GM12875 (cell line): ENCODE data around the gene SSNA1.

ENCODE experiments used
- H3K4me3 ChIP-seq: one replicate; pipeline ENCODE4 v1.5.1; 2011; ENCODE audit warnings: low read depth, low read length, control low read depth
- CTCF ChIP-seq: IDR thresholded peaks from 2 replicates; pipeline ENCODE4 v1.5.1; 2011; ENCODE audit warnings: low read depth, mild to moderate bottlenecking, control low read depth, inconsistent platforms, low read length, moderate library complexity, borderline replicate concordance; ENCODE audit not compliant: insufficient read depth

The SSNA1 gene

DNA sequence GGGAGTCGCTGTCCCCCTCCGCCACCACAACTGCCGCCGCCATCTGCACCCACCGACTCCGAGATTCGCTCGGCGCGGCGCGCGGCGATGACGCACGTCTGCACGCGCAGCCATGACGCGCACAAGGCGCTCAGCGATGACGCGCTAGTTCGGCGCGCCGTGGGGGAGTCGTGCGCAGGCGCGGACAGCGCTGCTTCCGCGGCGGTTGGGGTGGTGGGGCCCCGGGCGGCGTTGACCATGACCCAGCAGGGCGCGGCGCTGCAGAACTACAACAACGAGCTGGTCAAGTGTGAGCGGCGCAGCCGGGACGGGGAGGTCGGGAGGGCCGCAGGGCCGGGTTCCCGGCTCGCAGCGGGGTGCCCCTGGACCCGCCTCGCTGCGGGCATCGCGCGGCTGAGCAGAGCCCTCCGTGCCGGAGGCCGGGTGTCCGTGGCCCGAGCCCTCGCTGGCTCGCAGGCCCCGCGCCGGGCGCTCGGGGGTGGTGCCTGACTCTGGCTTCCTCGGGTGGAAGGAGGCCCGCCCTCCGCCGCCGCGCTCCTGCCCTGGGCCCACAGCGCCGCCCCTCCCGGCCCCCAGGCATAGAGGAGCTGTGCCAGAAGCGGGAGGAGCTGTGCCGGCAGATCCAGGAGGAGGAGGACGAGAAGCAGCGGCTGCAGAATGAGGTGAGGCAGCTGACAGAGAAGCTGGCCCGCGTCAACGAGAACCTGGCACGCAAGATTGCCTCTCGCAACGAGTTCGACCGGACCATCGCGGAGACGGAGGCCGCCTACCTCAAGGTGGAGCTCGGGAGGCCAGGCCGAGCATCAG is at the start of gene SSNA1, which contains the start of gene ANAPC2:
SSNA1 (plus strand) TSS at position 187 of the 807 bp plus-strand sequence; CDS start at position 238, 51 bp downstream.
ANAPC2 (minus strand) TSS at position 71 of the 807 bp plus-strand sequence; CDS start at position 43, 28 bp downstream.
- TF ChIP-seq CTCF = peak; percentile 56
- peak within 1 kb of the TSS; percentile 84 for H3K4me3 ChIP-seq

- no peak for TF ChIP-seq CTCF
- H3K4me3 ChIP-seq = no peak within 1 kb of the TSS
These were observed 49.6 kb upstream of the SSNA1 start, which contains the start of gene GRIN1 for GRCh38 chr9:137138722-137139467. GRIN1 (plus strand) TSS chr9:137139154; CDS start chr9:137139487, 333 bp downstream.

DNA sequence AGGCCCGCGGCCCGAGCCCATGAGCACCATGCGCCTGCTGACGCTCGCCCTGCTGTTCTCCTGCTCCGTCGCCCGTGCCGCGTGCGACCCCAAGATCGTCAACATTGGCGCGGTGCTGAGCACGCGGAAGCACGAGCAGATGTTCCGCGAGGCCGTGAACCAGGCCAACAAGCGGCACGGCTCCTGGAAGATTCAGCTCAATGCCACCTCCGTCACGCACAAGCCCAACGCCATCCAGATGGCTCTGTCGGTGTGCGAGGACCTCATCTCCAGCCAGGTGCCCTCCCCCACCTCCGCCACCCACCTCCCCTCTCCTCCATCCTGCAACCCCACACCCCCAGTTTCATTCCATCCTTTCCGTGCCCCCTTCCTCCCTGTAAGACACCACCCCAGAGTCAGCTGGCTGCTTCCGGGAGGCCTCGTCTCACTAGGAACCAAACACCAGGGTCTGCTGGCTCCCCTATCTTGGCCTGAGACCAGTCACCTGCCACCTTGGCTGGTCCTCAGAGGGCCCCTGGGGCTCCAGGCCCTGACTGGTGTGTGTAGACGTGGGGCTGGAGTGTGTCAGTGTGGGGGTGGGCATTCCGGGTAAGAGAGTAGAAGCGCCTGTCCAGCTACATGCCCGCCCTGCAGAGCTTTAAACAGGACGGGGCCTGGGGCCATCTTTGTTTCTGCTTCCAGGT is 48.9 kb upstream of the SSNA1 start:
- H3K4me3 ChIP-seq = no peak overlapping the region
- no peak for TF ChIP-seq CTCF

- TF ChIP-seq CTCF = no peak
- H3K4me3 ChIP-seq = no peak overlapping the region
These were observed 48.1 kb upstream of the SSNA1 start for GRCh38 chr9:137140151-137141012.

- no peak overlapping the region for H3K4me3 ChIP-seq
- TF ChIP-seq CTCF = no peak
These were observed 47.2 kb upstream of the SSNA1 start for GRCh38 chr9:137141050-137141810.
